PC-9 (cell line): ENCODE data around the gene PDIA6. TPM values are rescaled to one million over a fixed set of nuclear protein-coding genes. Genes with fewer than 3 reads are reported as not detected.

ENCODE experiments used
- BruUV-seq: library from RNA; stranded (reverse); fragments of 400-500 nt; replicated peaks from 2 replicates; lab custom pipeline; 2021; lab: Mats Ljungman, UMichigan
- CTCF ChIA-PET: fragments of 300-600 bp; sonication (Branson Sonifier 250); formaldehyde crosslinking; loops from one replicate; lab custom pipeline; 2022; ENCODE audit warnings: antibody characterized with exemption; lab: Charles Lee
- POLR2A ChIA-PET: fragments of 300-600 bp; sonication (Branson Sonifier 250); formaldehyde crosslinking; loops from one replicate; lab custom pipeline; 2022; ENCODE audit warnings: antibody characterized with exemption; ENCODE audit not compliant: unreplicated experiment; lab: Charles Lee
- DNase-seq, 2 experiments: peaks; one replicate each; pipeline versions ENCODE4 v3.0.0 to v3.0.0-alpha.2; 2015 to 2022; ENCODE audit warnings: mixed read lengths in 1 of 2
- H2AFZ ChIP-seq: fragments of 200-600 bp; sonication (generic); 2 replicates; pipeline ENCODE4 v1.8.1; 2017; ENCODE audit warnings: antibody characterized with exemption
- H3F3A ChIP-seq: fragments of 200-600 bp; sonication (generic); 2 replicates; pipeline ENCODE4 v1.8.1; 2017; ENCODE audit warnings: antibody characterized with exemption, mild to moderate bottlenecking, low read depth; ENCODE audit not compliant: insufficient read depth
- H3K27ac ChIP-seq: fragments of 200-600 bp; sonication (generic); 2 replicates; pipeline ENCODE4 v1.6.1; 2016; ENCODE audit warnings: mixed run types
- H3K27me3 ChIP-seq: fragments of 200-600 bp; sonication (generic); 2 replicates; pipeline ENCODE4 v1.6.1; 2016; ENCODE audit warnings: low read depth, mixed run types; ENCODE audit not compliant: insufficient read depth
- H3K36me3 ChIP-seq: fragments of 200-600 bp; sonication (generic); 2 replicates; pipeline ENCODE4 v1.6.1; 2016; ENCODE audit warnings: low read depth, mixed run types
- H3K4me1 ChIP-seq: fragments of 200-600 bp; sonication (generic); replicated peaks from 2 replicates; pipeline ENCODE4 v1.6.1; 2016; ENCODE audit warnings: mixed run types; ENCODE audit not compliant: insufficient read depth
- H3K4me2 ChIP-seq: fragments of 200-600 bp; sonication (generic); 2 replicates; pipeline ENCODE4 v1.6.1; 2017; ENCODE audit warnings: mixed run types
- H3K4me3 ChIP-seq: fragments of 200-600 bp; sonication (generic); 2 replicates; pipeline ENCODE4 v1.6.1; 2016; ENCODE audit warnings: mixed run types
- H3K79me2 ChIP-seq: fragments of 200-600 bp; sonication (generic); 2 replicates; pipeline ENCODE4 v1.6.1; 2017; ENCODE audit warnings: low read depth, mixed run types
- H3K9me2 ChIP-seq: fragments of 200-600 bp; sonication (generic); 2 replicates; pipeline ENCODE4 v1.8.1; 2017; ENCODE audit warnings: mild to moderate bottlenecking; ENCODE audit not compliant: insufficient read depth
- H3K9me3 ChIP-seq: fragments of 200-600 bp; sonication (generic); 2 replicates; pipeline ENCODE4 v1.8.1; 2016; ENCODE audit warnings: low read depth; ENCODE audit not compliant: insufficient read depth
- H4K20me1 ChIP-seq: fragments of 200-600 bp; sonication (generic); 2 replicates; pipeline ENCODE4 v1.8.1; 2017; ENCODE audit not compliant: insufficient read depth
- CTCF ChIP-seq: fragments of 200-600 bp; sonication (generic); conservative IDR thresholded peaks from 2 replicates; pipeline ENCODE4 v1.6.1; 2017; ENCODE audit warnings: mixed run types, antibody characterized with exemption, mild to moderate bottlenecking, moderate library complexity
- EZH2 ChIP-seq: fragments of 200-600 bp; sonication (generic); IDR thresholded peaks from 2 replicates; pipeline ENCODE4 v1.8.0; 2017; ENCODE audit warnings: antibody characterized with exemption, low read depth
- intact Hi-C: fragments of 100-400 bp; cut with micrococcal nuclease; formaldehyde crosslinking; loops from one replicate; pipeline ENCODE4 v1.10.0; 2022; ENCODE audit not compliant: unreplicated experiment
- total RNA-seq: library from RNA; stranded (reverse); gene quantifications from 2 replicates; pipeline ENCODE4 v1.2.3, GENCODE V29; 2021

PDIA6 gene
- total RNA-seq, 1 experiment from 2014 or later = 170 TPM

- no peaks in the 10 kb centered on the region for H3K9me2 ChIP-seq
- peak overlapping the region; percentile 45 for H3K4me2 ChIP-seq
- no peak overlapping the region for H3K27ac ChIP-seq
- no peaks in the 10 kb centered on the region for H3K9me3 ChIP-seq
- ChIA-PET POLR2A (interaction anchor here (0.7 kb wide), 1 partner anchor 37 kb away, joined by 6 read pairs; no protein-coding TSS in a partner anchor), CTCF (no interaction called here)
- intact Hi-C loops = no loop called here
- no peak overlapping the region for H3K4me3 ChIP-seq
- 0 out of 2 replicates have a peak, but pooled peaks cover 8% of the 10 kb centered on the region for H3F3A ChIP-seq
- no peaks in the 10 kb centered on the region for H3K36me3 ChIP-seq
- no peak overlapping the region for H2AFZ ChIP-seq
- BruUV-seq = no TSS peak
- no peaks in the 10 kb centered on the region for H3K27me3 ChIP-seq
- TF ChIP-seq EZH2 (no peak), CTCF (no peak)
- DNase-seq = peak; percentile 44 to 76
- H3K4me1 ChIP-seq = peaks cover 24% of the 10 kb centered on the region
- H4K20me1 ChIP-seq = no peaks in the 10 kb centered on the region
- H3K79me2 ChIP-seq = no peaks in the 10 kb centered on the region
These were observed 71.4 kb downstream of the PDIA6 start for GRCh38 chr2:10741139-10741538.

- Histone ChIP-seq H3K27ac (no peak overlapping the region), H3K27me3 (no peaks in the 10 kb centered on the region), H3K4me3 (no peak overlapping the region), H3K4me1 (peaks cover 24% of the 10 kb centered on the region), H3K9me2 (no peaks in the 10 kb centered on the region), H3K4me2 (no peak overlapping the region), H3K79me2 (no peaks in the 10 kb centered on the region), H3F3A (0 out of 2 replicates have a peak, but pooled peaks cover 8% of the 10 kb centered on the region), H3K9me3 (no peaks in the 10 kb centered on the region), H2AFZ (no peak overlapping the region), H4K20me1 (no peaks in the 10 kb centered on the region), H3K36me3 (no peaks in the 10 kb centered on the region)
- CTCF ChIA-PET = no interaction called here
- no TSS peak for BruUV-seq
- intact Hi-C loops = no loop called here
- no peak for DNase-seq
- TF ChIP-seq CTCF = no peak
- TF ChIP-seq EZH2 = no peak
- POLR2A ChIA-PET = interaction anchor here (0.6 kb wide), 1 partner anchor 43 kb away, joined by 7 read pairs; no protein-coding TSS in a partner anchor
These were observed 72.4 kb downstream of the PDIA6 start for GRCh38 chr2:10740226-10740625.

- peak overlapping the region; percentile 58; the same call in 1 of the 2 replicates for H2AFZ ChIP-seq
- no peaks in the 10 kb centered on the region for H3K9me2 ChIP-seq
- H3K4me1 ChIP-seq = peaks cover 24% of the 10 kb centered on the region
- peak in 1 of 2 experiments; percentile 71 for DNase-seq
- no peak for TF ChIP-seq CTCF
- TF ChIP-seq EZH2 = no peak
- no peaks in the 10 kb centered on the region for H3K9me3 ChIP-seq
- no peak overlapping the region for H3K4me3 ChIP-seq
- no TSS peak for BruUV-seq
- H3K36me3 ChIP-seq = no peaks in the 10 kb centered on the region
- H4K20me1 ChIP-seq = no peaks in the 10 kb centered on the region
- peak overlapping the region; percentile 33; the same call in 1 of the 2 replicates for H3K4me2 ChIP-seq
- no peaks in the 10 kb centered on the region for H3K79me2 ChIP-seq
- CTCF ChIA-PET = no interaction called here
- intact Hi-C loops = no loop called here
- POLR2A ChIA-PET = no interaction called here
- H3K27ac ChIP-seq = no peak overlapping the region
- 0 out of 2 replicates have a peak, but pooled peaks cover 8% of the 10 kb centered on the region for H3F3A ChIP-seq
- H3K27me3 ChIP-seq = no peaks in the 10 kb centered on the region
These were observed 74.4 kb downstream of the PDIA6 start for GRCh38 chr2:10738192-10738591.
